Anterior cingulate cortex (tissue), 58 donors: ENCODE results near the gene CA11.
"Not testable (repeated sequence)": the region's sequence is repeated elsewhere in the genome, so short reads cannot be mapped to it uniquely, and the experiment has no call there.

Experiments
- DNase-seq, 58 donors: peaks; one replicate each; lab custom pipeline; 2025; lab: John Stamatoyannopoulos, UW

Gene CA11

GRCh38 chr19:48644839-48645619 is 958 bp downstream of the CA11 start:
- peak in 56 of 58 donors; percentile 24 to 87 (median 70) for DNase-seq

GRCh38 chr19:48644355-48644754 is 1.6 kb downstream of the CA11 start:
- no peak for DNase-seq

DNA sequence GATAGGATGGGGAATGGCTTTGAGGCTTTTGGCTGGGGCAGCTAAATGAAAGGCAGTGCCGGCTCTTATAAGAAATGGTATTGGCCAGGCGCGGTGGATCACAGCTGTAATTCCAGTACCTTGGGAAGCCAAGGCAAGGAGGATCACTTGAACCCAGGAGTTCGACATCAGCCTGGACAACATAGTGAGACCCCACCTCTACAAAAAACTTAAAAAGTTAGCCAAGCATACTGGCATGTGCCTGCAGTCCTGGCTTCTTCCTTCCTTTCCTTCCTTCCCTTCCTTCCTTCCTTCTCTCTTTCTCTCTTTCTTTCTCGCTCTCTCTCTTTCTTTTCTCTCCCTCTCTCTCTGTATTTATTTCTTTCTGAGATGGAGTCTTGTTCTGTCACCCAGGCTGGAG is 3.1 kb downstream of the CA11 start:
- DNase-seq: no peak

DNA sequence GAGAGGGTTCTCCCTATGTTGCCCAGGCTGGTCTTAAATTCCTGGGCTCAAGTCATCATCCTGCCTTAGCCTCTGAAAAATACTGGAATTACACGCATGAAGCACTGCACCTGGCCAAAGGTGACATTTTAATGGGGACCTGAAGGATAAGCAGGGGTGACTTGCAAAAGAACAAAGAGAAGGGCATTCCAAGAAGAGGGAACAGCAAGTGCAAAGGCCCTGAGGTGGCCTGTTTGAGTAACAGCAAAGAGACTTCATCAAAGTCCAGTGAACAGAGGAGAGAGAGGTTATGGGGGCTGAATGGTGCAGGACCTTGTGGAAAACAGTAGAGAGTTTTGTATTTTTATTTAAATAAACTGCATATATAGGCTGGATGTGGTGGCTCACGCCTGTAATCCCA is 4.1 kb downstream of the CA11 start:
- no peak for DNase-seq

DNA sequence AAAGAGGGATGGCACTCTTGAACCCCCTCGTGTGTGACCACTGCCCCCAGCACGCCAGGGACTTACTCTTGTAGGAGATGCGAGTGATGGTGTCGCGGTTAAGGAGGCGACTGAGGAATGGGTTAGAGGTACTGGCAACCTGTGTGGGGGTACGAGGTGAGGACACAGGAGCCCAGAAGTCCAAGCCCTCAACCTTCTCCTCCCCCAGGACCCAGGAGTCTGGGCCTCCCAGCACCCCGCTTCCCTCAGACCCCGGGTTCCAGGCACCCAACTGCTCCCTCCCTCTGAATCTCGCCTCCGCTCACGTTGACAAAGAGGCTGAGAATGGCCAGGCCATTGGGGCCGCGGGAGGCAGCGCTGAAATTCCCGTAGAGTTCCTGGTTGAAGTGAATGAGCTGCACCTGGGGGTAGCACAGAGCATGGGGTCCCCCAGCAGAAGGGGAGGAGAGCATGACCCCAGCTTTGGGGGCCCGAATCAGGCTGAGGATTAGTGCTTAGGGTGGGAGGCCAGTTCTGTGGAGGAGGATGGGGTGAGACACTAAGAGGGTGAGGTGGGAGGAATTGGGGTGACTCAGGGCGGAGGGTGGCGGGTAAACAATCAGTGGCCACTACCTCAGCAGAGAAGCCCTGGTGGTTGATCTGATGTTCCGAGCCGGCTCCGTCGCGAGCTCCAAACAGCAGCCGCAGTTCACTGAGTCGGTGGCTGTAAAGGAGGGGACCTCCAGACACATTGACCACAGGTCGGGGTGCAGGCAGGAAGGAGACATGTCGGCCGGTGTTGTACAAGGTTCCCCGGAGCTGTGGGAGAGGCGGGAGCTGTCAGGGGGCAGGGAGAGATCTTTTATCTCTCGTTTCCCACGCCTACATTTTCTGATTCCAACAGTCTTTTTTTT is 6.3 kb downstream of the CA11 start:
- DNase-seq: no peak

GRCh38 chr19:48638831-48639381 is 7.1 kb downstream of the CA11 start:
- DNase-seq: peak in 7 of 58 donors; percentile 9 to 44 (median 31)

DNA sequence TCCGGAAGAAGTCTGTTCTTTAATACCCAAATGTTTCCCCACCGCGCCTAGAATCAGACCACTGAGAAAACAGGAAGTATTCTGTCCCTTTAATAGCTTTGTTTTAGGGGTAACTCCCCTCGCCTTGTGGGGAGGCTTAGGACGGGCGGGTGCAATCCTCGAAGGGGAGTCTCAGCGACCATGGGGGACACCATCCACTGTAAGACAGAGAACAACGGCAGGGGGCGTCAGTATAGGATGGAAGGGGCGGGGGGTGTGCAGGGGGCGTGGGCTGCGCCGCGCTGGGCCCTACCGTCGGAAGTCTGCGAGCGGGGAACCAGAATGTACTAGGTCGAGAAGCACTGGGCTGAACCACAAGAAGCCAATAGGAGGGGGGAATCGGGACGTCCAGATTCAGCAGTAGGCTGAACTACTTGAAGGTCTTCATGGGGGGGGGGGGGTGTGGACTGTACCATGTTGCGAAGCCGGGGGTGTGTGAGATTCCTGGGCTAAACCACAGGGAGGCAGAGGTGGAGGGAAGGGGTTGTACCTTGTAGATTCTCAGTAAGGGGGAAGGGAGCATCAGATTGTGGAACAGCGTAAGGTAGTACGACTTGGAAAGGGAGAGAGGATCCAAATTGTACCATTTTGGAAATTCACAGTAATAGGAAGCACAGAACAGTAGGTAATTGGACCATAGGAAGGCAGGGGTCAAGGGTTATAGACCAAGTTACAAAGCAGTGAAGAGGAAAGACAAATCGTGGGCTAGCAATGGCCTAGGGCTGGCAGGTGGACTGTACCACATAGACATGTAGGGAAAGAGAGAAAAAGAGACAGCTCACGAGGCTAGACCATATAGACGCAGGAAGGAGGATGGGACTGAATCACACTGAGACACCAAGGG is 7.8 kb downstream of the CA11 start:
- DNase-seq: peak; percentile 34 to 93 (median 84)

- peak; percentile 87 to 100 (median 99) for DNase-seq
These were observed 8.5 kb downstream of the CA11 start for GRCh38 chr19:48637449-48637947.

GRCh38 chr19:48636859-48637448 is 9.0 kb downstream of the CA11 start, which contains the start of gene DBP:
DBP (minus strand) TSS chr19:48637379; CDS start chr19:48636994, 385 bp downstream.
- peak in 19 of 58 donors; percentile 60 to 85 (median 70) for DNase-seq

GRCh38 chr19:48635966-48636858 is 9.8 kb downstream of the CA11 start:
- peak in 28 of 58 donors; percentile 15 to 65 (median 45) for DNase-seq

DNA sequence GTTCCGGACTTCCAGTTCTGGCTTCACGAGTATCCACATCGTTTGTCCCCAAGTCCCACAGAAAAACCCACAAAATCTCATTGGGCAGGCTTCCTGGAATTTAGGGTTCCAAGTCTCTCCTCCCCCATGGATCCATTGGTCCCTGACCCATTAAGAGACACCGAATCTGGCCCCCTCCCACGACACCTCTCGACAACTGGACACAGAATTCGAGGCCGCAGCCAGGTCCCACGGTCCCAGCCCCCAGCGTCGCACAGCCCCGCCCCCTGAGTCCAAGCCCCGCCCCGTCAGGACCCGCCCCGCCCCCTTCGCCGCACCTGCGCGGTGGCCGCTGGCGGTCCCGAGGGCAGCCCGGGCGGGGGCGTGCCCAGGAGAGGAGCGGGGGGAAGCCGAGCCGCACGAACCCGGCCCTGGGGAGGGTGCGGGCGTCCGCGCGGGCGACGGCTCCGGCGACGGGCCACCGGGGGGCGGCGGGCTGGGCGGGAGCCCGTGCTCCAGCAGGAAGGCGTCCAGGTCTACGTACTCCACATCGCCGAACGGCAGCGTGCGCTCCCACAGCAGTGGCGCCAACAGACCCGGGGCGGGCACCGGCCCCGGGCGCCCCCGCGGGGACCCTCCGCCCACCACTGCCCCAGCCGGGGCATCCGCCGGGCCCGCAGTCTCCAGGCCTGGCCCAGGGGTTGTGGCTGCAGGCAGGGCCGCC is 10.6 kb downstream of the CA11 start:
- peak in 49 of 58 donors; percentile 10 to 74 (median 49) for DNase-seq

DNA sequence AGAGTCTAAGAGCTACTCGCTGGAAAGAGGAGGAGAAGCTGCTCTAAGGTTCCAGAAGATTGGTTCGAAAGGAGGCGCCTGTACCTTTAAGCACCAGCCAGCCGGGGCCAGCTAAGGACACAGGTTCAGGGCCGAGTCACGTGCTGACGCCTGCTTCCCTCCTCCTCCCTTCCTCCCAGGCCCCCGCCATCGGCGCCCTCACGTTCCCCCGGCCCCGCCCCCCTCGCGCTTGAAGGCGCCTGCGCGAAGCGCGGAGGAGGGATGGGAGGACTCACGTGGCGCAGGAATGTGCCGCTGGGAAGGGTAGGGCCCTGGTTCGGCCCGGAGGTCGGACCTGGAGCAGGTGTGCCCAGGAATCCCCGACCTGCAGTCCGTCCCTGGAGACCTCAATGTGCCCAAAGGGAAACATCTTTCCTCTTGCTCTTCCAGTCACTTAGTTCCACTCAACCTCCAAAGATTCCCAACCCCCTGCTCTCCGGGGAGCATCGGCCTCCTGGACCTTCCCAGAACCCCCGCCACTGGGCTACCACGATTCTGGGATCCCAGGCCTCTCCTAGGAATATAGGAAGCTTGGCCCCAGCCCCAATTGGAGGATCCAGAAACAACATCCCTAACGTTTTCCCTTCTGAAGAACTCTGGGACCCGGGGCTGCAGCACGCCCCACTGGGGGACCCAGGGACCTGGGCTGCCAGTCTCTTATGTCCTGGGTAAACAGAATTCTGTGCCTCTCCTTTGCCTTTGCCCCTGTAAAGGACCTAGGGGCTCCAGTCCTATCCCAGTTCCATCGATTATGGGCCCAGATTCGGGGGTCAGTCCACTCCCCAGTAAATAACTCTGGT is 11.3 kb downstream of the CA11 start:
- peak; percentile 57 to 95 (median 90) for DNase-seq

DNA sequence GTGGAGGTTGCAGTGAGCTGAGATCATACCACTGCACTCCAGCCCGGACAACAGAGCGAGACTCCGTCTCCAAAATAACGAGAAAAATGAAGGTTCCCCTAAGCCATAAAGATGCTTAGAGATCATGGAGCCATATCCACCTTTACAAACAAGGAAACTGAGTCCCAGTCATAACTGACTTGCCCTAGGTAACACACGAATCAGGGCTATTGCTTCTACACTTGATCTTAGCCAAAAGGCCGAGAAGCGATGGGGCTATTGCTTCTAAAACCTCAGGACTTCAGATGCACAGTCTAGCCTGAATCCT is 12.0 kb downstream of the CA11 start:
- DNase-seq: no peak

DNA sequence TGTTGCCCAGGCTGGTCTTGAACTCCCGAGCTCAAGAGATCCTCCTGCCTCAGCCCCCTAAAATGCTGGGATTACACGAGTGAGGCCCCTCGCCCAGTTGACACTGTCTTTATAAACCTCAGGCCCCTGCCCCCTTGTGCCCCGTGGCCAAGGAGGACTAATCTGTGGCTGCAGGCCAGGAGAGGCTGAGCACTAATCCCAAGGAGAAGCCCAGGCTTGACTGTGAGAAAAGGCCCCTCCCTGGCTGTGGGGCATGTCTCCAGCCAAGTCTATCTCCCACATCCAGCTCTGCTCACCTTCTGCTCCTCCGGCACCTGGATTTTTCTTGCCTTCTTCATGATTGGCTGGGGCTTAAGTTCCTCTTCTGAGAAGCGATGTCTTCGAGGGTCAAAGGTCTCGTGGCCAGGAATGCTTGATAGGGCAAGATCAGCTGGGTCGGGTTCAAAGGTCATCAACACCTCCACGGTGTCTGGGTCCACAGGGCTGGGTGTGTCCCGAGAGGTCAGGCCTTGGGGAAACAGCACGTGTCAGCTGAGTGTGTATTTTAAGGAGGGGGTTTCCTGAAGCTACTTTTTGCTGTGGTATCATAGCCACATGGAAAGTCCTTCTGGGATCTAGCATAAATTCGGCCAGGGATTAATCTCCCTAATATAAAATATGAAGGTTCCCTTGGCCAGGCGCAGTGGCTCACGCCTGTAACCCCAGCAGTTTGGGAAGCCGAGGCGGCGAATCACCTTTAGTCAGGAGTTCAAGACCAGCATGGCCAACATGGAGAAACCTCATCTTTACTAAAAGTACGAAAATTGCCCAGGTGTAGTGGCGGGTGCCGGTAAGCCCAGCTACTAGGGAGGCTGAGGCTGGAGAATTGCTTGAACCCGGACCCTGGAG is 12.6 kb downstream of the CA11 start:
- no peak for DNase-seq

DNA sequence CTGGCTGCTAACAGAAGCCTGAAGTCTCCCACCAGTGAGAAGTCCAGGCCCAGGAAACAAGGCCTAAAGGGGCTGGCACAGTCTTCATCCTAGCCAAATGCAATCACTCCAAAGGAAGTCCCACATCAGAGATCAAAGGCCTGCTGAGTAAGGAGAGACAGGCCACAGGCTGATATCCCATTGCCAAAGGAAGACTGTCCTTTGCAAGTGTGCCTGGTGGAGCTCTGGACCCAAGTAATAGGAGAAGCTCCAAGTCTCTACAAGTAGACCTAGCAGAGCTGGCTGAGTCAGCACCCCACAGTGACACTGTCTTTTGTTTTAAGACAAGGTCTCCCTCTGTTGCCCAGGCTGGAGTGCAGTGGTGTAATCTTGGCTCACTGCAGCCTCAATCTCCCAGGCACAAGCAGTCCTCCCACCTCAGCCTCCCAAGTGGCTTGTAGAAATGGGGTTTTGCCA is 13.3 kb downstream of the CA11 start:
- no peak for DNase-seq

DNA sequence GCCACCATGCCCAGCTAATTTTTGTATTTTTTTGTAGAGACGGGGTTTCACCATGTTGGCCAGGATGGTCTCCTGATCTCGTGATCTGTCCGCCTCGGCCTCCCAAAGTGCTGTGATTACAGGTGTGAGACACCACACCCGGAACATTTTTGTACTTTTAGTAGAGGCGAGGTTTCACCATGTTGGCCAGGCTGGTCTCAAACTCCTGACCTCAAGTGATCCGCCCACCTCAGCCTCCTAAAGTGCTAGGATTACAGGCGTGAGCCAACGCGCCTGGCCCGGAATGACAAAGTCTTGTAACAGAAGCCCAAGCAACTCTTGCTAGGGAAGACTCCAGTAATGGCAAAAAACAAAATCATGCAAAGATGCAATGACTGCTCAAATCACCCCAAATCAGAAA is 13.7 kb downstream of the CA11 start:
- not testable (repeated sequence) for DNase-seq
